KG1 (cell line): ENCODE measurements around the gene KRTCAP2.
"Not testable (repeated sequence)": the region's sequence is repeated elsewhere in the genome, so short reads cannot be mapped to it uniquely, and the experiment has no call there.

Experiments used
- DNase-seq: peaks from one replicate; lab custom pipeline; 2025; lab: John Stamatoyannopoulos, UW

The KRTCAP2 gene

GRCh38 chr1:155168456-155169210 lies 4.5 kb downstream of the KRTCAP2 start:
- DNase-seq, result no peak

- not testable (repeated sequence) for DNase-seq
Observed at GRCh38 chr1:155168105-155168445, 5.0 kb downstream of the KRTCAP2 start.

- DNase-seq, result peak; percentile 92
Observed at GRCh38 chr1:155167166-155168104, 5.7 kb downstream of the KRTCAP2 start.

- DNase-seq, result peak; percentile 54
Observed at GRCh38 chr1:155166471-155167165, 6.5 kb downstream of the KRTCAP2 start.

GRCh38 chr1:155166051-155166470 lies 7.0 kb downstream of the KRTCAP2 start:
- DNase-seq, result no peak

- not testable (repeated sequence) for DNase-seq
Observed at GRCh38 chr1:155164625-155165024, 8.5 kb downstream of the KRTCAP2 start.

- DNase-seq, result not testable (repeated sequence)
Observed at GRCh38 chr1:155163785-155164184, 9.3 kb downstream of the KRTCAP2 start.

- DNase-seq, result not testable (repeated sequence)
Observed at GRCh38 chr1:155162631-155163030, 10.5 kb downstream of the KRTCAP2 start.

GRCh38 chr1:155160128-155160527 lies 13.0 kb downstream of the KRTCAP2 start:
- no peak for DNase-seq

GRCh38 chr1:155158991-155159390 lies 14.1 kb downstream of the KRTCAP2 start:
- DNase-seq, result no peak

- DNase-seq, result not testable (repeated sequence)
Observed at GRCh38 chr1:155155996-155156643, 17.0 kb downstream of the KRTCAP2 start.

GRCh38 chr1:155145491-155145890 lies 27.6 kb downstream of the KRTCAP2 start:
- DNase-seq, result no peak

GRCh38 chr1:155141749-155142148 lies 31.4 kb downstream of the KRTCAP2 start:
- DNase-seq, result no peak

- DNase-seq, result no peak
Observed at GRCh38 chr1:155140630-155140953, 32.5 kb downstream of the KRTCAP2 start.

GRCh38 chr1:155139895-155140629 lies 33.0 kb downstream of the KRTCAP2 start, which contains the start of gene DPM3:
DPM3 (minus strand) TSS chr1:155140531; CDS start chr1:155140240, 291 bp downstream.
- peak; percentile 74 for DNase-seq

- DNase-seq, result no peak
Observed at GRCh38 chr1:155137154-155137949, 35.8 kb downstream of the KRTCAP2 start.

- no peak for DNase-seq
Observed at GRCh38 chr1:155136748-155137147, 36.4 kb downstream of the KRTCAP2 start.

GRCh38 chr1:155135415-155136028 lies 37.6 kb downstream of the KRTCAP2 start, which contains the start of gene SLC50A1:
SLC50A1 (plus strand) TSS chr1:155135852; CDS start chr1:155135912, 60 bp downstream.
- DNase-seq, result peak; percentile 79

- no peak for DNase-seq
Observed at GRCh38 chr1:155134880-155135414, 38.2 kb downstream of the KRTCAP2 start.
